Hepatocyte (in vitro differentiated cells): ENCODE data around the gene RPL7A. TPM values are rescaled to one million over a fixed set of nuclear protein-coding genes. Genes with fewer than 3 reads are reported as not detected.
"Not testable (repeated sequence)": the region's sequence is repeated elsewhere in the genome, so short reads cannot be mapped to it uniquely, and the experiment has no call there.

Experiments
- DNase-seq: peaks from one replicate; pipeline ENCODE4 v3.0.0-alpha.2; 2016; ENCODE audit warnings: low spot score
- H2AFZ ChIP-seq: fragments of 200-600 bp; sonication (generic); 2 replicates; pipeline ENCODE4 v1.6.0; 2016; ENCODE audit warnings: antibody characterized with exemption, mild to moderate bottlenecking
- H3K27ac ChIP-seq: fragments of 200-600 bp; sonication (generic); 2 replicates; pipeline ENCODE4 v1.5.1; 2016; ENCODE audit warnings: mild to moderate bottlenecking
- H3K27me3 ChIP-seq: fragments of 200-600 bp; sonication (generic); 2 replicates; pipeline ENCODE4 v1.6.1; 2016
- H3K36me3 ChIP-seq: fragments of 200-600 bp; sonication (generic); replicated peaks from 2 replicates; pipeline ENCODE4 v1.5.1; 2016; ENCODE audit warnings: low read depth; ENCODE audit not compliant: insufficient read depth
- H3K4me1 ChIP-seq: fragments of 200-600 bp; sonication (generic); 2 replicates; pipeline ENCODE4 v1.5.1; 2016; ENCODE audit warnings: mild to moderate bottlenecking, moderate library complexity; ENCODE audit not compliant: insufficient read depth
- H3K4me2 ChIP-seq: fragments of 200-600 bp; sonication (generic); 2 replicates; pipeline ENCODE4 v1.6.0; 2016
- H3K4me3 ChIP-seq: fragments of 200-600 bp; sonication (generic); 2 replicates; pipeline ENCODE4 v1.5.1; 2016; ENCODE audit warnings: mild to moderate bottlenecking
- H3K79me2 ChIP-seq: fragments of 200-600 bp; sonication (generic); 2 replicates; pipeline ENCODE4 v1.6.0; 2017; ENCODE audit warnings: mild to moderate bottlenecking
- H3K9me2 ChIP-seq: fragments of 200-600 bp; sonication (generic); replicated peaks from 2 replicates; pipeline ENCODE4 v1.6.0; 2017; ENCODE audit warnings: mild to moderate bottlenecking; ENCODE audit not compliant: insufficient read depth
- H3K9me3 ChIP-seq: fragments of 200-600 bp; sonication (generic); 2 replicates; pipeline ENCODE4 v1.5.1; 2016; ENCODE audit warnings: low read depth, mild to moderate bottlenecking
- H4K20me1 ChIP-seq: fragments of 200-600 bp; sonication (generic); 2 replicates; pipeline ENCODE4 v1.6.0; 2016; ENCODE audit warnings: mild to moderate bottlenecking; ENCODE audit not compliant: insufficient read depth, poor library complexity, severe bottlenecking
- EZH2 ChIP-seq: fragments of 200-600 bp; sonication (generic); IDR thresholded peaks from 2 replicates; pipeline ENCODE4 v1.6.1; 2016; ENCODE audit warnings: antibody characterized with exemption, mild to moderate bottlenecking, borderline replicate concordance
- EZH2phosphoT487 ChIP-seq: fragments of 200-600 bp; sonication (generic); IDR thresholded peaks from one replicate; pipeline ENCODE4 v1.6.1; 2018; ENCODE audit warnings: antibody characterized with exemption, mild to moderate bottlenecking, low read depth, moderate library complexity; ENCODE audit not compliant: unreplicated experiment, severe bottlenecking
- WGBS: methylation state at CpG from one replicate; pipeline ENCODE4 v1.1.6; 2016; ENCODE audit warnings: low lambda C conversion rate; ENCODE audit errors: missing lambda C conversion rate; 5-methylcytosine and 5-hydroxymethylcytosine counted together
- polyA plus RNA-seq: library from polyadenylated mRNA; unstranded; fragments of >200 nt; fragmentation: Nextera tagmentation; extraction: Ambion mirVana; gene quantifications from 2 replicates; pipeline ENCODE4 v1.2.1, GENCODE V29; 2016
- total RNA-seq: library from RNA; depleted of rRNA; stranded (reverse); fragments of >200 nt; gene quantifications from 2 replicates; pipeline ENCODE4 v1.2.3, GENCODE V29; 2014
- TF ChIP-seq, protein P1 (sequence below): fragments of 200-600 bp; sonication (generic); IDR thresholded peaks from 2 replicates; pipeline ENCODE4 v1.5.1; 2016; ENCODE audit warnings: antibody characterized with exemption, mild to moderate bottlenecking; ENCODE audit not compliant: poor library complexity

RPL7A gene
- total RNA-seq: 2,138 and 2,226 TPM in 2 replicates
- polyA plus RNA-seq: 377 and 404 TPM in 2 replicates

DNA sequence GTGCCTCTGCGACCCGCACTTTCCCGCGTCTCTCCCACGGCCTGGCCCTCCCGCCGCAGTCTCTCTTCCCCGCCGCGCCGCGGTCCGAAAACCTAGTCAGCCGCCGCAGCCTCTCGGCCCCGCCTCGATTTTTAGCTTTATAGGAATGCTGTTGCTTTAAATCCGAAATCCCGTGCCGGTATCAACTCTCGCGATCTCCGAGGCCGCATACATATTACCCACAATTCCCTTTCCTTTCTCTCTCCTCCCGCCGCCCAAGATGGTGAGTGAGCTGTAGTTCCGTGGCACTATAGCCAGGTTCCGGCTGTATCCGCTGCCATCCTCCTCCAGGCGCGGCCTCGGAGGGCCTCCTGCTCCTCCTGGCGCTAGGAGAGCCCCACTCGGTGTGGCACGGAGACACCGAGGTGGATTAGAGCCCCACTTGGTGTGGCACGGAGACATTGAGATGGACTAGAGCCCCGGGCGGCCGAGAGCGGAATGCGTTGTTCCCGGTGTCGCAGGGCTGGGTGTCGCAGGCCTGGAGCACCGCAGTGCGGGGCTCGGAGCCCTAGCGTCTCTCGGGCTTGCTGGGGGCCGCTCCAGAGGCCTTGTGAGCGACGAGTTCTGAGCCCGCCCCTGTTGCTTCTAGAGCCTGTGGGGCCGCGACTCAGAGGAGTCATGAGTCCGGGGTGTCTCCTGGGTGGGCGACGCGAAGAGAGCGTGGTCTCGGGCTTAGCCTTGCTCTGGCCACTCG lies at the start of gene RPL7A, which contains the start of gene MED22:
TSS of gene RPL7A (plus strand) at position 234 of the 733 bp plus-strand sequence. CDS start at position 260, 26 bp downstream.
TSS of gene MED22 (minus strand) at position 147 of the 733 bp plus-strand sequence. CDS start 1,469 bp downstream, outside the sequence.
- peaks cover 3% of the 10 kb centered on the region for H3K36me3 ChIP-seq
- WGBS: 2% methylated on average over 49 of the region's 64 CpGs
- H3K4me3 ChIP-seq: peak within 1 kb of the TSS; percentile 86

DNA sequence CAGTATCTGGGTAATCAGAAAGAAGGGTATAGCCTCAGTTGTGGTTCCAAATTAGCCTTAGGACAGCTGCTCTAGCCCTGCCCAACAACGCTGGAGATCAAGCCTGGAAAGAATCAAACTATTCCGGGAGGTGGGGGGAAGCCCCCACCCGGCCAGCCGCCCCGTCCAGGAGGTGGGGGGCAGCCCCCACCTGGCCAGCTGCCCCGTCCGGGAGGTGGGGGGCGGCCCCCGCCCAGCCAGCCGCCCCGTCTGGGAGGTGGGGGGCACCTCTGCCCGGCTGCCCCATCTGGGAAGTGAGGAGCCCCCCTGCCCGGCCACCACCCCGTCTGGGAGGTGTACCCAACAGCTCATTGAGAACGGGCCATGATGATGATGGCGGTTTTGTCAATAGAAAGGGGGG lies 48.0 kb upstream of the RPL7A start:
- H3K4me2 ChIP-seq, H3K4me1 ChIP-seq, H3K9me3 ChIP-seq, H3K4me3 ChIP-seq, H3K27me3 ChIP-seq, H3K27ac ChIP-seq, DNase-seq, H3K79me2 ChIP-seq, H4K20me1 ChIP-seq, H3K36me3 ChIP-seq, H3K9me2 ChIP-seq, H2AFZ ChIP-seq: not testable (repeated sequence)
- 72% methylated on average over 4 of the region's 16 CpGs for WGBS

More for the DNA sequence above, at the start of gene RPL7A, which contains the start of gene MED22:
- Histone ChIP-seq H3K4me2 (peak within 1 kb of the TSS; percentile 93), H4K20me1 (peaks cover 19% of the 10 kb centered on the region), H3K4me1 (peaks cover 10% of the 10 kb centered on the region), H3K27me3 (no peaks in the 10 kb centered on the region), H3K9me3 (no peaks in the 10 kb centered on the region), H2AFZ (peak within 1 kb of the TSS; percentile 67), H3K27ac (peak within 1 kb of the TSS; percentile 99), H3K79me2 (peaks cover 49% of the 10 kb centered on the region), H3K9me2 (no peaks in the 10 kb centered on the region)
- peak; percentile 97 for DNase-seq
- TF ChIP-seq EZH2 (no peak), EZH2phosphoT487 (no peak)
- TF ChIP-seq, protein P1, sequence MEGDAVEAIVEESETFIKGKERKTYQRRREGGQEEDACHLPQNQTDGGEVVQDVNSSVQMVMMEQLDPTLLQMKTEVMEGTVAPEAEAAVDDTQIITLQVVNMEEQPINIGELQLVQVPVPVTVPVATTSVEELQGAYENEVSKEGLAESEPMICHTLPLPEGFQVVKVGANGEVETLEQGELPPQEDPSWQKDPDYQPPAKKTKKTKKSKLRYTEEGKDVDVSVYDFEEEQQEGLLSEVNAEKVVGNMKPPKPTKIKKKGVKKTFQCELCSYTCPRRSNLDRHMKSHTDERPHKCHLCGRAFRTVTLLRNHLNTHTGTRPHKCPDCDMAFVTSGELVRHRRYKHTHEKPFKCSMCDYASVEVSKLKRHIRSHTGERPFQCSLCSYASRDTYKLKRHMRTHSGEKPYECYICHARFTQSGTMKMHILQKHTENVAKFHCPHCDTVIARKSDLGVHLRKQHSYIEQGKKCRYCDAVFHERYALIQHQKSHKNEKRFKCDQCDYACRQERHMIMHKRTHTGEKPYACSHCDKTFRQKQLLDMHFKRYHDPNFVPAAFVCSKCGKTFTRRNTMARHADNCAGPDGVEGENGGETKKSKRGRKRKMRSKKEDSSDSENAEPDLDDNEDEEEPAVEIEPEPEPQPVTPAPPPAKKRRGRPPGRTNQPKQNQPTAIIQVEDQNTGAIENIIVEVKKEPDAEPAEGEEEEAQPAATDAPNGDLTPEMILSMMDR: no peak

DNA sequence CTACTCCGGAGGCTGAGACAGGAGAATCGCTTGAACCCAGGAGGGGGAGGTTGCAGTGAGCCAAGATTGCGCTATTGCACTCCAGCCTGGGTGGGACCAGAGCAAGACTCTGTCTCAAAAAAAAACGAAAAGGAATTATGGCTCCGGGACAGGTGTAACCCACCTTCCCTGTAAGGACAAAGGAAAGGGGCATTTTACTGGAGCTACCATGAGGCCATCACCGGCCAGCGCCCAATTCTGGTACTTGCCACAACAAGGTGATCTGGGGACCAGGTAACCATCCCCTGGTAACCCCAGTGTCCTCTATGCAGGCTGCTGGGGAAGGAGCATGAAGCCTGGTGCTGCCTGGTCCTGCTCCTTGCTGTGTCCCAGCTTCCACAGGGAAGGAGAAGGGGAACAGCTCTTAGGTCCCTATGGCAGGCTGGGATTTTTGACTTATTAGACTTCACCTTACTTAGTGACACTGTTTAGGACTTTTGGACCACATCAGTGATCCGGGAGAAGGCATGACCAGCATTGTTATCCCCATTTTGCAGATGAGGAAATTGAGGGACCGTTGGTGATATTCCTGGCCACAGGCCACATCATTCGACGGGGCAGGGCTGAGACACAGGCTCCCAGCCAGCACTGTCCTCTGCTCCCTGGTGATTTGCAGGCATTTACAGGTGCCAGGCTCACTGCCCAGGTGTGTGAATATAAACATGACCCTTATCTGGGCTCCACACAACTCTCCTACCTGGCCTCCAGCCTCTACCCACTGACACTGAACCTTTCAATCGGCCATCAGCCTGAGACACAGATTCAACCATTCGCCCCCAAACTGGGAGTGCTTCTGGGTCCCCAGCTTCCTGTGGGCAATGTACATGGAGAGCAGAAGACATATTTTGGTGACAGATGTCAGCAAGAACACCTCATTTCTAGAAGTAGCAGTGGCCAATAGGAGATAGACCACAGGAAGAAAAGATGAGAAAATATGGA lies 46.5 kb upstream of the RPL7A start:
- H3K4me3 ChIP-seq: no peak overlapping the region
- 95% methylated on average over 13 of the region's 13 CpGs for WGBS
- H2AFZ ChIP-seq: no peak overlapping the region
- H4K20me1 ChIP-seq: no peaks in the 10 kb centered on the region
- H3K79me2 ChIP-seq: no peaks in the 10 kb centered on the region
- H3K27me3 ChIP-seq: no peaks in the 10 kb centered on the region
- H3K36me3 ChIP-seq: no peaks in the 10 kb centered on the region
- no peaks in the 10 kb centered on the region for H3K4me1 ChIP-seq
- no peaks in the 10 kb centered on the region for H3K9me2 ChIP-seq
- TF ChIP-seq EZH2 (no peak), EZH2phosphoT487 (no peak)
- TF ChIP-seq, protein P1: no peak
- H3K9me3 ChIP-seq: no peaks in the 10 kb centered on the region
- no peak overlapping the region for H3K27ac ChIP-seq
- no peak overlapping the region for H3K4me2 ChIP-seq
- DNase-seq: no peak
